ENCODE data around the gene MPC1. TPM values are rescaled to one million over a fixed set of nuclear protein-coding genes. Genes with fewer than 3 reads are reported as not detected.
"Not testable (repeated sequence)": the region's sequence is repeated elsewhere in the genome, so short reads cannot be mapped to it uniquely, and the experiment has no call there.

Gene MPC1
- total RNA-seq, 1 experiment from 2014 or later = 22.5 TPM

DNA sequence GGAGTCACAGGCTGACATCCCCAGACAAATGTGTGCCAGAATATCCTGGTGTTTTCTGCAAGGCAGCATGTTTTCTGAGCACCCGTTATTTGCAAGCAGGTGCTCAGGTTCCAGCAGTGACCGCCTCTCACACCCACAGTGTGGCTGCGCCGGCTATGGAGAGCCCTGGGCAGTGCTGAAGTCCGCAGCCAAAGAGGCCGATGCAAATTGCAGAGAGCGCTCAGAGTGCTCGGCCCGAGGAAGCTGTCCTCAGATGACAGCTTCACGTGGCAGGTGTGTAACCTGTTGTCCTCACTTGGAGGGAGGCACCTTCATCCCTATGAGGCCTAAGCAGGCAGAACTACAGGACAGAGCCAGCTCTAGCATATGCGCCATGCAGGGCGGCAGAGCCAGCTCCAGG is 23.5 kb upstream of the MPC1 start:
- no peak for DNase-seq (ENCODE audit: low read depth)

DNA sequence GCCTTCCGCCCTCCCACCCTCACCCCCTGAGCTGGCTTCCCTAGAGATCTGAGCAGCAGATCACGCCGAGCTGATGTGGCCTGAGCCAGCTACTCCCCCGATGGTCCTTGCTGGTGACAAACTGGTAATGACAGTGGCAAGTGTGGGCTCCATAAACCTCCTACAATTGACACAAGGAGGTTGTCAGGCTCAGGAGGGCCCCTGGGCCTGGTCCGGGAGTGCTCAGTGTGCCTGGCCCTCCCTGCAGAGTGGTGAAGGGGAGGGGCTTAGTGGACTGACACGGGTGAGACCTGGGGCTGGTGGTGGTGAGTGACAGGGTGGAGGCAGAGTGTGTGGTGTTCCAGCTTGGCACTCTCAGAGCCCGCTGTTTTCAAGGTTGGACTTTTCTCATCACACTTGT is 22.6 kb upstream of the MPC1 start:
- DNase-seq (ENCODE audit: low read depth) = no peak

DNA sequence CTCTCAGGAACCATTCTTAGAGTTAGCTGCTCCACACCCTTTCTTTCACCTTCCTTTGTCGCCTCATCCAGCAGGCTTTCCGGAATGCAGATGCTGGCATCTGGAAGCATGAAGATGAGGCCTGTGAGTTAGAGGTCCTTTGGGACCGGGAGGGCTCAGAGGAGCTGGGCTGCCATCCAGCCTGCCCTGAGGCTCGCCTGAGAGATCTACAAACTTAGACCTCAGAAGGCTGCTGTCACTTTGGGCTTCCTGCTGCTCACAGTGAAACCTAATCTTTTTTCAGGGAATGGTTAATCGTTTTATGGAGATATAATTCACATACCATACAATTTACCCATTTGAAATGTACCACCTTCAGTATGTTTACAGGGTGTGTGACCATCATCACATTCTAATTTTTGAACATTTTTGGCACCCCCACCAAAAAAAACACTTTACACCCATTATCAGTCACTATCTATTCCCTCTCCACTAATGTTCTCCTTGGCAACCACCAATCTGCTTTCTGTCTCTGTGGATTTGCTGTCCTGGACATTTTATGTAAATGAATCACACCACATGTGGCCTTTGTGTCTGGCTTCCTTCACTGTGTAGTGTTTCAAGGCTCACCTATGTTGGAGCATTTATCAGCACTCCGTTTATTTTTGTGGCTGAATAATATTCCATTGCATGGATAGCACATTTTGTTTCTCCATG is 20.0 kb upstream of the MPC1 start:
- peak; percentile 35 for DNase-seq (ENCODE audit: low read depth)

DNA sequence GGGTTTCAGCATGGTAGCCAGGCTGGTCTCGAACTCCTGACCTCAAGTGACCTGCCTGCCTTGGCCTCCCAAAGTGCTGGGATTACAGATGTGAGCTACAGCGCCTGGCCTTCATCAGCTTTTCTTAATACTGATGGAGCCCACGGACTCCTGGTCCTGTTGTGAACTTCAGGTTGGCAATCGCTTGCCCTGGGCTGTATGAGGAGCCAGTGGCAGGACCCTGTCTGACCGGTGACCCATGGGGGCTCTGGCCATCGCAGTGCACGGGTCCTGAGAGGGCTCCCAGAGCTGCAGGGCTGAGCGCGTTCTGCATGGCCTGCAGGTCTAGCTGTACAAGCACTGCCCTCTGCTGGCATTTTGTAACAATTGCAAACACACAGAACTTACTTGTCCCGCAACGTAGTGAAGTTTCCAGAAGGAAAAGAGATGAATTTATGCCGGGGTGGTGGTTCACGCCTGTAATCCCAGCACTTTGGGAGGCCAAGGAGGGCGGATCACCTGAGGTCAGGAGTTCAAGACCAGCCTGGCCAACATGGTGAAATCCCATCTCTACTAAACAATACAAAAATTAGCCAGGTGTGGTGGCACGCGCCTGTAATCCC is 18.0 kb upstream of the MPC1 start:
- peak; percentile 50 for DNase-seq (ENCODE audit: low read depth)

DNA sequence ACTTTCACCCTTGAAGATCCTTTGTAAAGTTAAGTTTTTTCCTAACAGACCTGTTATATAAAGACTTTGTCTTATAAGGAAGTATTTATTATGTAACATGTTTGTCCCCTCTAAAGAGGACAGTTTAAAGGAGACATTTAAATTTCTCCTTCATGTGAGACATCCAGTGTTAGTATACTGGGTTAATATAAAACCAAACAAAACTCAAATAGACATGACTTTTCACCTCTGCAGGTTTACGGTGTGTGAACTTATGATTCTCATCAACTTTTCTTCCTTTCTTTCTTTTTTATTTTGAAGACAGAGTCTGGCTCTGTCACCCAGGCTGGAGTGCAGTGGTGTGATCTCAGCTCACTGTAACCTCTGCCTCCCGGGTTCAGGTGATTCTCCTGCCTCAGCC is 17.4 kb upstream of the MPC1 start:
- DNase-seq (ENCODE audit: low read depth) = no peak

DNA sequence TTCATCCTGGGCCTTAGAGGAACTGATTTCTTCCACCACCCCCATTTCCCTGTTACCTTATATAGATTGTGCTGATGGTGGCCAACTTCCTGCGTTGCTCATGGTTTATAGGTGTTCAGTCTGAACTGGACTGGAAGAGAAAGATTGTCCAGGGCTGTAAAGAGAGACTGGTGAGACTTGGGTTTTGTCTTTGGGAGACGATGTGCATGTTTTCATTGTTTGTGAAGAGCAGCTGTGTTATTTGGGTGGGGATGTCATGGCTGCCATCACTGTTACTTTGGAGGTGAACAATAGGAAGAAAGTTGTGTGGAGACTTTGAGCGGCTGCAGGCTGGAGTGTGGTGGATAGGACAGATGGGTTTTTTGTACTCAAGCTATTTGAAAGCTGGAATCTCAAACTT is 15.6 kb upstream of the MPC1 start:
- DNase-seq (ENCODE audit: low read depth) = no peak

DNA sequence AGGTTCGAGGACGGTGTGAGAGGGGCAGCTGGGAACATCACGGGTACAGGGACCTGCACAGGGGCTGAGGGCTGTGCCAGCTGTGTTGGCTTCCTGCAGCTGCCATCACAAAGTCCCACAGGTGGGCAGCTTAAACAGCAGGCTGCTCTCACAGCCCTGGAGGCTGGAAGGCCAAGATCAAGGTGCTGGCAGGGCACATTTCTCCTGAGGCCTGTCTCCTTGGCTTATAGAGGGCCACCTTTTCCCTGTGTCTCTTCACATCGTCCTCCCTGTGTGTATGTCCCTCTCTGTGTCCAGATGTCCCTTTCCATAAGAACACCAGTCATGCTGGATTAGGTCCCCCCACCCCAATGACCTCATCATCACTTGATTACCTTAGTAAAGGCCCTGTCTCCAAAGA is 15.1 kb upstream of the MPC1 start:
- no peak for DNase-seq (ENCODE audit: low read depth)

DNA sequence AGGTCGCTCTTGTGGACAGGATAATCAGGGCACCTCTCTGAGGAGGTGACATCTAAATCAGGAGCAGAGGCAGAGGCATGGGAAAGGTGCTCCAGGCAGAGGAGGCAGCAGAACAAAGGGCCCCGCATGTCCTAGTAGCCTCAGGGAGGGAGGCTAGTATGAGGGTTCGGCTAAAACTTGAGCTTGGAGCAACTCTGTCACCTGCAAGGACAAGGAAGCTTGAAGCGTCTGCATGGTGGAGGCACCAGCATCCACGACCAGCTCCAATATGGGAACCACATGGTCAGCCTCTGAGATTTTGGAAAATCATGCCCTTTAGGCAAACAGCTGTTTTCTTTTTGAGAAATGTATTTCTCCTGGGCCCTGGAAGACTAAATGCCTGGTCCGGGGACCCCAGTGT is 13.0 kb upstream of the MPC1 start:
- no peak for DNase-seq (ENCODE audit: low read depth)

DNA sequence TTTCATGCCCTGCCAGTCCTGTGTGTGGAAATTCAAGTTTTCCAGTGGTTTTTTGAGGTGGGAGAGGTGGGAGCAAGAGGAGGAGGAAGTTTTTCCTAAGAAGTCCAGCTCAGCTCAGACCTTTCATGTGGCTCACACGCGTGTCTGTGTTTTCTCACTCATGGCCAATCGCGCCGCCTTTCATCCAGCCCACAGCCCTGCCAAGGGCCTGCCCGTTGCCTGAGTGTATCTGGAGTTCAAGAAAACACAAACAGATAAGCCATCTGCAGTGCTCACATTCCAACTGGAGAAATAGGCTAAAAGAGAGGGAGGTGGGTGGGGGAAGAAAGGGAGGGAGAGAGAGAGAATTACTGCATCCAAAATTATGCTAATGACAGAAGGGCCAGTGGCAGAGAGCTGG is 12.6 kb upstream of the MPC1 start:
- no peak for DNase-seq (ENCODE audit: low read depth)

DNA sequence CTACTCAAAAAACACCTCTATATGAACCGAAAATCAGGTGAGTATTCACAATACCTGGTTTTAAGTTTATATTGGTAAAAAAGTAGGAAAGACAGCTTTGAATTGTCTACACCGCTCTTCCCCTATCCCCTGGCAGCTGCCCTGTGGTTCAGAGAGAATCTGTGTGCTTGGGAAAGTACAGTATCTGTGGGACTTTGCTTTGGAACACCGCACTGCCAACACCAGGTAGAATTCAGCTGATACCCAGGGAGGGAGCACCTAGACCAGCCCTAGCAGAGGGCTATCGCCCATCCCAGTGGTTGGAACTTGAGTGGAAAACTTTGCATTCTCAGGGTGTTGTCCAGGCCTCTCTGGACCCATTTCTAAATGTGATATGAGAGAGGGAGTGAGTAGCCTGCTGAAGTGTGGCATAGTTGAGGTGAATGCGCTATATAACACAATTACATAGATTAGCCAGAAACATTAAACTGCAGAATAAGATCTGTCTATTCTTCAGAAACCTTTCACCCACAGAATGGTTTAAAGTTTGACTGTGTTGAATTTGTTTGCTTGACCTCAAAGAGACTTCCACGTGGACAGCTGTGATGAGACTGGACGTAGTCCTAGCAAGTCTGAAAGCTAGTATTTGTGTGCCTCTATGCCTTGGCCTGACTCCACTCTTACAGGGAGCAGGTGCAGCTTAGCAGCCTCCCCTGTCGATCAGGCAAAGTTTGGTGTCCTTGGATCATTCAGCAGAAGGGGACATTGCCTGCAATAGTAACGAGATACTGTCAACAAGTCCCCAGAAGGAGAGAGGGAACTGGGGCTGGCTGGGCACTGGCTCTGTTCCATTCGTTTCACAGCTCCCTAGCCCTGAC is 11.5 kb upstream of the MPC1 start:
- DNase-seq (ENCODE audit: low read depth) = no peak

DNA sequence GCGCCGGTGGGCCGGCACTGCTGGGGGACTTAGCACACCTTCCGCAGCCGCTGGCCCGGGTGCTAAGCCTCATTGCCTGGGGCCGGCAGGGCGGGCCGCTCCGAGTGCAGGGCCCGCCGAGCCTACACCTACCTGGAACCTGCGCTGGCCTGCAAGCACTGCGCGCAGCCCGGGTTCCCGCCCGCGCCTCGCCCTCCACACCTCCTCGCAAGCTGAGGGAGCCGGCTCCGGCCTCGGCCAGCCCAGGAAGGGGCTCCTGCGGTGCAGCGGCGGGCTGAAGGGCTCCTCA is 10.7 kb upstream of the MPC1 start:
- DNase-seq (ENCODE audit: low read depth) = no peak

DNA sequence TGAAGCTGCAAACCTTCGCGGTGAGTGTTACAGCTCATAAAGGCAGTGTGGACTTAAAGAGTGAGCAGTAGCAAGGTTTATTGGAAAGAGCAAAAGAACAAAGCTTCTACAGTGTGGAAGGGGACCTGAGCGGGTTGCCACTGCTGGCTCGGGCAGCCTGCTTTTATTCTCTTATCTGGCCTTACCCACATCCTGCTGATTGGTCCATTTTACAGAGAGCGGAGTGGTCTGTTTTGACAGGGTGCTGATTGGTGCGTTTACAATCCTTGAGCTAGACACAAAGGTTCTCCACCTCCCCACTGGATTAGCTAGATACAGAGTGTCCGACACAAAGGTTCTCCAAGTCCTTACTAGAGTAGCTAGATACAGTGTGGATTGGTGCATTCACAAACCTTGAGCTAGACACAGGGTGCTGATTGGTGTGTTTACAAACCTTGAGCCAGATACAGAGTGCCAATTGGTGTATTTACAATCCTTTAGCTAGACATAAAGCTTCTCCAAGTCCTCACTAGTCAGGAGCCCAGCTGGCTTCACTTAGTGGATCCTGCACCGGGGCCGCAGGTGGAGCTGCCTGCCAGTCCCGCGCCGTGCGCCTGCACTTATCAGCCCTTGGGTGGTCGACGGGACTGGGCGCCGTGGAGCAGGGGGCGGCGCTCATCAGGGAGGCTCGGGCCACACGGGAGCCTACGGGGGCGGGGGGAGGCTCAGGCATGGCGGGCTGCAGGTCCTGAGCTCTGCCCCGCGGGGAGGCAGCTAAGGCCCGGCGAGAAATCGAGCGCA is 10.2 kb upstream of the MPC1 start:
- DNase-seq (ENCODE audit: low read depth) = not testable (repeated sequence)

DNA sequence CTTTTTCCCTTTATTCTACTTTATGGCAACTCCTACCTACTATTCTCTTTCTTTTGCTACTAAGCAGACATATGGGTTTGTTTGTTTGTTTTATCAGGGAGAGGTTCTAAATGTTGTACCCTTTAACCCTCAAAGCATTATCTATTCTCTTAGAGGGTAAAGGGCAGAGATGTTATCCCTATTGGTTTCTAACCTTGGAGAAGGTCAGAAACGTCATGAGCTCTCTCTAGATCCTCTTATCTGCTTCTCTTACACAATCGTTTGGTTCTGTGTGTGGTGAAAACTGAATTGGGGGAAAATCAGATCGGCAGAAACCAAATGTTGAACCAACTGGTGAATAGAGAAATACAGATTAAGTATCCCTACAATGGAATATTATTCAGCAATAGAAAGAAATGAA is 6.4 kb upstream of the MPC1 start:
- DNase-seq (ENCODE audit: low read depth) = no peak

DNA sequence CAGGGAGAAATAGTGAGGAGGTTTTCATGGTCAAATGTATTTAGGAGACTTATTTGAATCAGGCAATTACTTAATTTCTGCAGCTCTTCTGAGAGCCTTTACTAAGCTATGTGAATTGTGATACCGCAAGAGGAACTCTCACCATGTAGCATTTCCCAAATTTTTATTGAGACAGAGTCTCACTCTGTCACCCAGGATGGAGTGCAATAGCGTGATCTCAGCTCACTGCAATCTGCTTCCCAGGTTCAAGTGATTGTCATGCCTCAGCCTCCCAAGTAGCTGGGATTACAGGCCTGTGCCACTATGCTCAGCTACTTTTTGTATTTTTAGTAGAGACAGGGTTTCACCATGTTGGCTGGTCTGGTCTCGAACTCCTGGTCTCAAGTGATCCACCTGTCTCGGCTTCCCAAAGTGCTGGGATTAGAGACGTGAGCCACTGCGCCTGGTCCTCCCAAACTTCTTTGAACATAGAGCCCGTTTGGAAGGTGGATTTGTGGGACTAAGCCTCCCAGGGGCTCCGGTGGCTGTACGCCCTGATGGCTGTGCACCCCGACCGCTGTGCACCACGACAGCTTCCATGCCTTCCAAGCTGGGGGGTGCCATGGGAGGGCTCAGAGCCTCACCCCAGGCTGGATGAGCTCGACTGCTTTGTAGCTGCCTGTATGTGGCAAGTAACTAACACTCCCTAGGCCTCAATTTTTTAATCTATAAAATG is 5.7 kb upstream of the MPC1 start:
- DNase-seq (ENCODE audit: low read depth) = no peak

DNA sequence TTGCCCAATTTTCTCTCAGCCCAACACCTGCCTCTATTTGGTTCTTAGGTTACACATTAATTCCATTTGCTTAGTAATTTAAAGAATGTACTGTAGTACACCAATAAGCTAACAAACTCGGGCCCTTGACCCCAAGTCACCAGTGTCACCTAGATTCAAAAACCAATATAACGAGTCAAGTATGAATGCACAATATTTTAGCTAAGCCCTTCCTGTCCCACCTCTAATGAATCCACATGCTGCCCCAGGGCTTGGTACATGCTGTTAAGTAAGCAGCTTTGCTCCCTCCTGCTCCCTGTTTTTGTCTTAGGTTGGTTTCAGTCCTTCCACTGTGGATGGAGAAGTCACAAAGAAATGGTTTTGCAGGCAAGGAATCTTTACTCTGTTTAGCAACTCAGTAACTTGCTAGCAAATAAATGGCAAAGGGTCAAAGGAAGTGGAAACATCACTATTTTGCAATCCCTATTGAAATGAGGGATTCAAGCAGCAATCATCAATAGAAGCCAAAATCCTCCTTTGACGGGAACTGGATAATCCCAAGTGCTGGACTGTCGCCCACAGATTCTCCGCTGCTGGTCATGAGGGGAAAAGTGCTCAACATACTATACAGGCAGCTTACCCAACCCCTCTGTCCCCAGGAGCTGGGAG is 5.0 kb upstream of the MPC1 start:
- DNase-seq (ENCODE audit: low read depth) = no peak

DNA sequence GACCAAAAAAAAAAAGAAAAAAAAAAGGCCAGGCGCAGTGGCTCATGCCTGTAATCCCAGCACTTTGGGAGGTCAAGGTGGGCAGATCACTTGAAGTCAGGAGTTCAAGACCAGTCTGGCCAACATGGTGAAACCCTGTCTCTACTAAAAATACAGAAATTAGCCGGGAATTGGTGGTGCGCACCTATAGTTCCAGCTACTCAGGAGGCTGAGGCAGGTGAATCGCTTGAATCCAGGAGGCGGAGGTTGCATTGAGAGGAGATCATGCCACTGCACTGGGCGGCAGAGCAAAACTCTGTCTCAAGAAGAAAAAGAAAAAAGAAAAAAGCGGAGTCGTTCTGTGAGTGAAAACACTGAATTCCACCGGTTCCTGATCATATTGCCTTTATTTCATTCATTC is 4.4 kb upstream of the MPC1 start:
- DNase-seq (ENCODE audit: low read depth) = not testable (repeated sequence)

DNA sequence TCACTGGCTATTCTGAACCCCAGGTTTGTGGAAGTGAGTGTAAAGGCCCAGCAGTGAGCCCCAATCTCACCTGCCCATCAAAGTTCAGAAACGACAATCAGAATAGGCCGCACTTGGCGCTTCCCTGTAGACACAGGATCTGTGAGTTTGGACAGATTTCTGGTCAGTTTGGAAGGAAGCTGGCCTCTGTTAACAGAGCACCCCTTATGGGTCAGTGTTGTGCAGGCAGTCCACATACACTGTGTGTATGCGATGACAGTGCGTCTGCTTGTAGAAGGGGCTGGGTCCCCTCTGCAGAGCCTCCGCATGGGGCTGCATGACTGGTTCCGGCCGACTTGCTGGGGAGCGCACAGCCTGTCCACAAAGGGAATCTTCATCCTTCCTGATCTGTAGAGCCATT is 3.4 kb upstream of the MPC1 start:
- DNase-seq (ENCODE audit: low read depth) = no peak

DNA sequence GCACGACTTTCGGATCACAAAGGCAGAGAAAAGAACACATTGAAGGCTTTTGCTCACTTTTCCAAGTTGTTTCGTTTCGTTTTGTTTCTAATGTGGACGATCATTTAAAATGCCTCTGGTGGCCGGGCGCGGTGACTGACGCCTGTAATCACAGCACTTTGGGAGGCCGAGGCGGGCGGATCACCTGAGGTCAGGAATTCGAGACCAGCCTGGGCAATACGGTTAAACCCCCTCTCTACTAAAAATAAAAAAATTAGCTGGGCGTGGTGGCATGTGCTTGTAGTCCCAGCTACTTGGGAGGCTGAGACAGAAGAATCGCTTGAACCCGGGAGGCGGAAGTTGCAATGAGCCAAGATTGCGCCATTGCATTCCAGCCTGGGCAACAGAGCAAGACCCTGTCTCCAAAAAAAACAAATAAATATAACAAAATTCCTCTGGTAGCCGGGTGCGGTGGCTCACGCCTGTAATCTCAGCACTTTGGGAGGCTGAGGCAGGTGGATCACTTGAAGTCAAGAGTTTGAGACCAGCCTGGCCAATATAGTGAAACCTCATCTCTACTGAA is 1.1 kb upstream of the MPC1 start:
- not testable (repeated sequence) for DNase-seq (ENCODE audit: low read depth)

DNA sequence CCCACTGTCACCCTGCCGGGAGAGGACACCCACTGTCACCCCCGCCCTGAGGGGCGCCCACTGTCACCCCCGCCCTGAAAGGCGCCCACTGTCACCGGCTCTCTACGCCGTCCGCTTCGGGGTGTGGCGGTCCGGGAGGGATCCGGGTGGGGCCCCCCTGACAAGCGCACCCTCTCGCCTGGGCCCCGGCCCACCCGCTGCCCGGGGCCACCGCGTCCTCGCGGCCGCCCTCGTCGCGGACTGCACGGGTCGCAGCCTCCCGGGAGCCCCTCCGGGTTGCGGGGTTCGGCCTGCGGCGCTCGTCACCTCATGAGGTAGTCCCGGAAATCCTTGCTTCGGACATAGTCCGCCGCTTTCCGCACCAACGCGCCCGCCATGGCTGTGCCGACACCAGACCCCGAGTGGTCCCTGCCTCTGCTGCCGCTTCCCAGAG is 224 bp downstream of the MPC1 start:
- DNase-seq (ENCODE audit: low read depth) = no peak

DNA sequence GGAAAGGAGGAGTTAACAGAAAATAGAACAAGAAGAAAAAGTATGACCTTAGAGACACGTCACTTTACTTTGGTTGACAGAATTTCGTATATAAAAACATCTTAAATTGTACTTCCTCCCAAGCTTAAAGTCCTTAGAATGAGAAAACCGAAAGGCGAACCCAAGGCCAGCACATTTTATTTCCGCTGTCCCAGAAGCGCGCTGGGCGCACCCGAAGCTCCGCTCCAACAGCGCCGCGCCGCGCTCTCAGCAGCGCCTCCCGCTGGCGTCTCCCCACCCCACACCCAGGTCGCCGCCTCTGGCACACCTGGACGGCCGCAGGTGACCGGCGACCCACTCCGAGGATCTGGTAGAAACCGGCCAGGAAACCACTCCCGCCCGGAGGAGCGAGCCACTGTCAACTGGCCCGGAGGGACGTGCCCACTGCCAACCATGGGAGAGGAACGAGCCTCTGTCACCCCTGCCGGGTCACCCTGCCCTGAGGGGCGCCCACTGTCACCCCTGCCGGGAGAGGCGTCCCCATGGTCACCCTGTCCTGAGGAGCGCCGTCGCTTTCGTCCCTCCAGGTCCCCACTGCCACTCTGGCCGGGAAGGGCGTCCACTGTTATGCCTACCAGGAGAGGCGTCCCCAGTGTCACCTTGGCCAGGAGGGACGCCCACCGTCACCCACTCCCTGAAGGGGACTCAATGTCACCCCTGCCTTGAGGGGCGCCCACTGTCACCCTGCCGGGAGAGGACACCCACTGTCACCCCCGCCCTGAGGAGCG is 824 bp downstream of the MPC1 start:
- DNase-seq (ENCODE audit: low read depth) = peak; percentile 69
